Vagina (tissue), 2 donors: ENCODE measurements around the gene PATL1. TPM values are rescaled to one million over a fixed set of nuclear protein-coding genes. Genes with fewer than 3 reads are reported as not detected.

Experiments
- DNase-seq, 2 donors: peaks; one replicate each; pipeline ENCODE4 v3.0.0-alpha.2; 2017; ENCODE audit errors: extremely low spot score in 2 of 2
- H3K27ac ChIP-seq: fragments of 200-600 bp; sonication (generic); one replicate; pipeline ENCODE4 v1.5.1; 2019
- H3K27me3 ChIP-seq: fragments of 200-600 bp; sonication (generic); one replicate; pipeline ENCODE4 v1.5.1; 2019
- H3K36me3 ChIP-seq, 2 donors: fragments of 200-600 bp; sonication (generic); one replicate each; pipeline ENCODE4 v1.5.1; 2017 to 2019
- H3K4me1 ChIP-seq: fragments of 200-600 bp; sonication (generic); one replicate; pipeline ENCODE4 v1.5.1; 2019
- H3K4me3 ChIP-seq, 2 donors: fragments of 200-600 bp; sonication (generic); 1 replicate in 1 of 2; 2 replicates in 1 of 2; pipeline ENCODE4 v1.5.1; 2016 to 2019
- H3K9me3 ChIP-seq: fragments of 200-600 bp; sonication (generic); one replicate; pipeline ENCODE4 v1.5.1; 2019
- POLR2A ChIP-seq, 2 donors: fragments of 450-650 bp; IDR thresholded peaks; one replicate each; pipeline ENCODE4 v1.6.1; 2017; ENCODE audit warnings: antibody characterized with exemption in 2 of 2, mild to moderate bottlenecking in 2 of 2, moderate library complexity in 2 of 2
- POLR2AphosphoS5 ChIP-seq, 2 donors: sonication (generic); formaldehyde crosslinking; IDR thresholded peaks; one replicate each; pipeline ENCODE4 v1.9.0; 2017; ENCODE audit warnings: antibody characterized with exemption in 2 of 2, mild to moderate bottlenecking in 2 of 2, low read depth in 1 of 2; ENCODE audit not compliant: insufficient read depth in 1 of 2
- intact Hi-C: fragments of 100-400 bp; cut with DNase I; formaldehyde crosslinking; loops from one replicate; pipeline ENCODE4 v1.15.1; 2023
- total RNA-seq: library from RNA; depleted of rRNA; stranded (reverse); fragments of >200 nt; gene quantifications from one replicate; pipeline ENCODE4 v1.2.3, GENCODE V29; 2016
- TF ChIP-seq, protein P1 (sequence below), 3 experiments: fragments of 450-650 bp in 2 of 3; fragments of 200-600 bp in 1 of 3; sonication (generic) in 1 of 3; IDR thresholded peaks; one replicate each; pipeline ENCODE4 v1.5.1; 2017 to 2019; ENCODE audit warnings: antibody characterized with exemption in 3 of 3, mild to moderate bottlenecking in 2 of 3, moderate library complexity in 2 of 3

Gene PATL1, protein sequence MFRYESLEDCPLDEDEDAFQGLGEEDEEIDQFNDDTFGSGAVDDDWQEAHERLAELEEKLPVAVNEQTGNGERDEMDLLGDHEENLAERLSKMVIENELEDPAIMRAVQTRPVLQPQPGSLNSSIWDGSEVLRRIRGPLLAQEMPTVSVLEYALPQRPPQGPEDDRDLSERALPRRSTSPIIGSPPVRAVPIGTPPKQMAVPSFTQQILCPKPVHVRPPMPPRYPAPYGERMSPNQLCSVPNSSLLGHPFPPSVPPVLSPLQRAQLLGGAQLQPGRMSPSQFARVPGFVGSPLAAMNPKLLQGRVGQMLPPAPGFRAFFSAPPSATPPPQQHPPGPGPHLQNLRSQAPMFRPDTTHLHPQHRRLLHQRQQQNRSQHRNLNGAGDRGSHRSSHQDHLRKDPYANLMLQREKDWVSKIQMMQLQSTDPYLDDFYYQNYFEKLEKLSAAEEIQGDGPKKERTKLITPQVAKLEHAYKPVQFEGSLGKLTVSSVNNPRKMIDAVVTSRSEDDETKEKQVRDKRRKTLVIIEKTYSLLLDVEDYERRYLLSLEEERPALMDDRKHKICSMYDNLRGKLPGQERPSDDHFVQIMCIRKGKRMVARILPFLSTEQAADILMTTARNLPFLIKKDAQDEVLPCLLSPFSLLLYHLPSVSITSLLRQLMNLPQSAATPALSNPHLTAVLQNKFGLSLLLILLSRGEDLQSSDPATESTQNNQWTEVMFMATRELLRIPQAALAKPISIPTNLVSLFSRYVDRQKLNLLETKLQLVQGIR
- 14.5 TPM for total RNA-seq

- peak within 1 kb of the TSS; percentile 99 for H3K27ac ChIP-seq
- peak within 1 kb of the TSS; percentile 85 to 95 for H3K4me3 ChIP-seq
- H3K27me3 ChIP-seq, result no peaks in the 10 kb centered on the region
- intact Hi-C loops, result loop anchor here (2.0 kb wide), 1 partner anchor 54 kb away; the partner anchor contains the start of gene OSBP
- H3K4me1 ChIP-seq, result peaks cover 28% of the 10 kb centered on the region
- H3K9me3 ChIP-seq, result no peaks in the 10 kb centered on the region
- DNase-seq, result peak; percentile 98 to 99
- TF ChIP-seq POLR2A (IDR thresholded peaks at IDR 0.05) (peak; percentile 43 to 96), POLR2AphosphoS5 (IDR thresholded peaks at IDR 0.05; ENCODE audit: insufficient read depth in 1 of 2, low read depth in 1 of 2) (peak; percentile 99)
- TF ChIP-seq, protein P1, sequence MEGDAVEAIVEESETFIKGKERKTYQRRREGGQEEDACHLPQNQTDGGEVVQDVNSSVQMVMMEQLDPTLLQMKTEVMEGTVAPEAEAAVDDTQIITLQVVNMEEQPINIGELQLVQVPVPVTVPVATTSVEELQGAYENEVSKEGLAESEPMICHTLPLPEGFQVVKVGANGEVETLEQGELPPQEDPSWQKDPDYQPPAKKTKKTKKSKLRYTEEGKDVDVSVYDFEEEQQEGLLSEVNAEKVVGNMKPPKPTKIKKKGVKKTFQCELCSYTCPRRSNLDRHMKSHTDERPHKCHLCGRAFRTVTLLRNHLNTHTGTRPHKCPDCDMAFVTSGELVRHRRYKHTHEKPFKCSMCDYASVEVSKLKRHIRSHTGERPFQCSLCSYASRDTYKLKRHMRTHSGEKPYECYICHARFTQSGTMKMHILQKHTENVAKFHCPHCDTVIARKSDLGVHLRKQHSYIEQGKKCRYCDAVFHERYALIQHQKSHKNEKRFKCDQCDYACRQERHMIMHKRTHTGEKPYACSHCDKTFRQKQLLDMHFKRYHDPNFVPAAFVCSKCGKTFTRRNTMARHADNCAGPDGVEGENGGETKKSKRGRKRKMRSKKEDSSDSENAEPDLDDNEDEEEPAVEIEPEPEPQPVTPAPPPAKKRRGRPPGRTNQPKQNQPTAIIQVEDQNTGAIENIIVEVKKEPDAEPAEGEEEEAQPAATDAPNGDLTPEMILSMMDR (IDR thresholded peaks at IDR 0.05), result no peak
- H3K36me3 ChIP-seq, result peaks cover 0 to 15% of the 10 kb centered on the region in 2 donors
Observed at GRCh38 chr11:59668950-59669610, at the start of gene PATL1. PATL1 (minus strand) TSS chr11:59669037; CDS start chr11:59668895, 142 bp downstream.

GRCh38 chr11:59716051-59716450 is 47.2 kb upstream of the PATL1 start:
- Histone ChIP-seq H3K4me1 (no peaks in the 10 kb centered on the region), H3K27me3 (no peaks in the 10 kb centered on the region), H3K4me3 (no peak overlapping the region), H3K36me3 (no peaks in the 10 kb centered on the region), H3K9me3 (no peaks in the 10 kb centered on the region), H3K27ac (no peak overlapping the region)
- DNase-seq, result no peak
- TF ChIP-seq POLR2A (IDR thresholded peaks at IDR 0.05) (no peak), POLR2AphosphoS5 (IDR thresholded peaks at IDR 0.05; ENCODE audit: insufficient read depth in 1 of 2, low read depth in 1 of 2) (no peak)
- TF ChIP-seq, protein P1 (IDR thresholded peaks at IDR 0.05), result no peak
- intact Hi-C loops, result no loop called here

- Histone ChIP-seq H3K27ac (no peak within 1 kb of the TSS), H3K9me3 (no peaks in the 10 kb centered on the region), H3K4me1 (no peaks in the 10 kb centered on the region), H3K36me3 (no peaks in the 10 kb centered on the region), H3K4me3 (no peak within 1 kb of the TSS), H3K27me3 (no peaks in the 10 kb centered on the region)
- TF ChIP-seq, protein P1 (IDR thresholded peaks at IDR 0.05), result no peak
- TF ChIP-seq POLR2AphosphoS5 (IDR thresholded peaks at IDR 0.05; ENCODE audit: insufficient read depth in 1 of 2, low read depth in 1 of 2) (no peak), POLR2A (IDR thresholded peaks at IDR 0.05) (no peak)
- intact Hi-C loops, result no loop called here
- DNase-seq, result no peak
Observed at GRCh38 chr11:59713745-59714144, 44.9 kb upstream of the PATL1 start, which contains the start of gene OR10V1. OR10V1 (minus strand) TSS chr11:59713845; CDS start chr11:59713845, 0 bp downstream.

- Histone ChIP-seq H3K9me3 (no peaks in the 10 kb centered on the region), H3K27ac (no peak overlapping the region), H3K4me1 (no peaks in the 10 kb centered on the region), H3K27me3 (no peaks in the 10 kb centered on the region), H3K4me3 (no peak overlapping the region), H3K36me3 (no peaks in the 10 kb centered on the region)
- DNase-seq, result no peak
- intact Hi-C loops, result no loop called here
- TF ChIP-seq POLR2A (IDR thresholded peaks at IDR 0.05), result no peak
- TF ChIP-seq POLR2AphosphoS5 (IDR thresholded peaks at IDR 0.05; ENCODE audit: insufficient read depth in 1 of 2, low read depth in 1 of 2), result no peak
- TF ChIP-seq, protein P1 (IDR thresholded peaks at IDR 0.05), result no peak
Observed at GRCh38 chr11:59710136-59710847, 41.5 kb upstream of the PATL1 start.
